ENCODE data around the gene INO80C.

INO80C gene

DNA sequence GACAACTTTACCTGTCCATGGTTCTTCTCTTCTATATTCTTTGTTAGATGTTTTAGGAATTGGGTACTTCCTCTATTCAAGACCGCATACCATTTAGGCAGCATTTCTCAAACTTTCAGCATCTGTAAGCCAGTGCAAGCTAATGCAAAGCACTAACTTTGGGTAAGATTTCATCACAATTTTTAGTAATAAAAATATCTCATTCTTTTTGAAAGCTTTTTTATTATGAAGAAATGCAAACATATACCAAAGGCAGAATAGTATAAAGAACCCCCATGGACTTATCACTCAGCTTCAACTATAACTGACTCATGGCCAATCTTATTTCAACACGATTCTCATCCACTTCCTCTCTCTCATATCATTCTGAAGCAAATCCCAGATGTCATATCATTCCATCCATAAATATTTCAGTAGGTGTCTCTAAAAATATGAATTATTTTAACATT is 32.9 kb downstream of the INO80C start:
- Histone ChIP-seq H3K4me1 (ENCODE audit: control insufficient read depth in 5 of 5, insufficient read depth in 5 of 5, low read length in 5 of 5) (peaks cover 2 to 63% (median 25%) of the 10 kb centered on the region in 5 donors), H3K27me3 (ENCODE audit: control insufficient read depth in 5 of 5, insufficient read depth in 4 of 5, low read length in 5 of 5) (no peaks in the 10 kb centered on the region), H3K27ac (ENCODE audit: low read depth, low read length) (no peak overlapping the region), H3K9ac (ENCODE audit: low read length in 5 of 5) (no peak overlapping the region), H3K36me3 (ENCODE audit: control insufficient read depth in 5 of 5, insufficient read depth in 5 of 5, low read length in 5 of 5) (peaks cover 0 to 14% (median under 1%) of the 10 kb centered on the region in 5 donors), H3K4me3 (ENCODE audit: low read depth in 1 of 5, low read length in 5 of 5) (no peak overlapping the region), H3K9me3 (ENCODE audit: control insufficient read depth in 5 of 5, low read length in 5 of 5) (no peaks in the 10 kb centered on the region)

DNA sequence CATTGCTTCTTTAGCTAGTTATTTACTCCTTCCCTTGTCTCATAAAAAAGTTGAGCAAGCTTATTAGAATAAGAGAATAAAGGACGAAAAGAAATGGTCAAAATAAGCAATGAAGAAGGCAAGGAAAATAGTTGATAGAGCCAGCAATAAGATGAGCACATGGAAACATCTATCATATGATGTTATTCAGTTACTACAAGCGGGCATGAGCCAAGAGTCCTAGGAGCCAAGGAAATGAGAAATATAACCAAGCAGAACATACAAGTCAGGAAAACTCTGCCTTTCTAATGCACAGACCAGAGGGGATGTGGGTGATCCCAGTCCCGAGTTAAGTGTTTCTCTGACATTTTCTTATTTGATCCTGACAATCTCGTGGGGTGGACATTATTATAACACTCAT is 33.9 kb downstream of the INO80C start:
- Histone ChIP-seq H3K9me3 (ENCODE audit: control insufficient read depth in 5 of 5, low read length in 5 of 5) (no peaks in the 10 kb centered on the region), H3K9ac (ENCODE audit: low read length in 5 of 5) (no peak overlapping the region), H3K4me3 (ENCODE audit: low read depth in 1 of 5, low read length in 5 of 5) (no peak overlapping the region), H3K27me3 (ENCODE audit: control insufficient read depth in 5 of 5, insufficient read depth in 4 of 5, low read length in 5 of 5) (no peaks in the 10 kb centered on the region), H3K27ac (ENCODE audit: low read depth, low read length) (peak overlapping the region; percentile 50), H3K4me1 (ENCODE audit: control insufficient read depth in 5 of 5, insufficient read depth in 5 of 5, low read length in 5 of 5) (peaks cover 4 to 71% (median 31%) of the 10 kb centered on the region in 5 donors), H3K36me3 (ENCODE audit: control insufficient read depth in 5 of 5, insufficient read depth in 5 of 5, low read length in 5 of 5) (peaks cover 0 to 12% (median 0%) of the 10 kb centered on the region in 5 donors)

DNA sequence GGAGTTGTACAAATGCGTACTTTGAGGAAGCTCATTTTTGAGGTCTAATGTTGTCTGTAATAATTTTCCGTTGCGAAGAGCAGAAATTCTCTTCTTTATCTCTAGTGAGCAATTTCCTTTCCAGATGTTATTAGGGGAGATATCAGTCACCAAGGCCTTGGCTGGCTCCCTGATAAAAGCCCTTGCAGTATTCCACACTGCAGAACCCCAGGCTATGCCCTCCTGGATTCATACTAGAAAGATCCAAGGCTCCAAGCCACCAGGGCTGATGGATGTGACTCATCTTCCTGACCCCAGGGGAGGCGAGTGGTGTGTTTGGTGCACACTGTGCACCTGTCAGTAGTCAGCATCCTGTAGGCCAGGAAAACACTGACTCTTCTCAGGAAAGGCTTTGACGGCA is 34.7 kb downstream of the INO80C start:
- Histone ChIP-seq H3K27me3 (ENCODE audit: control insufficient read depth in 5 of 5, insufficient read depth in 4 of 5, low read length in 5 of 5) (no peaks in the 10 kb centered on the region), H3K4me3 (ENCODE audit: low read depth in 1 of 5, low read length in 5 of 5) (no peak overlapping the region), H3K27ac (ENCODE audit: low read depth, low read length) (peak overlapping the region; percentile 50), H3K4me1 (ENCODE audit: control insufficient read depth in 5 of 5, insufficient read depth in 5 of 5, low read length in 5 of 5) (peaks cover 6 to 78% (median 37%) of the 10 kb centered on the region in 5 donors), H3K36me3 (ENCODE audit: control insufficient read depth in 5 of 5, insufficient read depth in 5 of 5, low read length in 5 of 5) (peaks cover 0 to 7% (median 0%) of the 10 kb centered on the region in 5 donors), H3K9me3 (ENCODE audit: control insufficient read depth in 5 of 5, low read length in 5 of 5) (no peaks in the 10 kb centered on the region), H3K9ac (ENCODE audit: low read length in 5 of 5) (no peak overlapping the region)

DNA sequence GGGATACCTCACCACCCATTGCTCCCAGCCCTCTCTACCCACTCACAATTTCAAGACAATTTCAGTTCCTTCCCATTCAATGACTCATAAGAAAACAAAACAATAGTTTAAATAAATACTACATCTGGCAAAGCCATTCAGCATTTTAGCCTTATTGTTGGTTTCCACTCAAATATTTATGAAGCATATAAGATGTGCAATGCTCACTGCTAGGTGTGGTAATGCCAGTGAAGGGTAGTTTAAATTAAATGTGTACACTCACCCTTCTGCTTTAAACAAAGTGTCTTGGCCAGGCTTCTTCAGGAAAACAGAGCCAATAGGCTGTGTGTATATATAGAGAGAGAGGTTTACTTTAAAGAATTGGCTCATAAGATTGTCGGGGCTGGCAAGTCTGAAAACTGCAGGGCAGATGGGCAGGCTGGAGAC is 37.0 kb downstream of the INO80C start:
- H3K9ac ChIP-seq (ENCODE audit: low read length in 5 of 5) = no peak overlapping the region
- H3K27me3 ChIP-seq (ENCODE audit: control insufficient read depth in 5 of 5, insufficient read depth in 4 of 5, low read length in 5 of 5) = no peaks in the 10 kb centered on the region
- H3K36me3 ChIP-seq (ENCODE audit: control insufficient read depth in 5 of 5, insufficient read depth in 5 of 5, low read length in 5 of 5) = no peaks in the 10 kb centered on the region
- no peaks in the 10 kb centered on the region for H3K9me3 ChIP-seq (ENCODE audit: control insufficient read depth in 5 of 5, low read length in 5 of 5)
- H3K27ac ChIP-seq (ENCODE audit: low read depth, low read length) = peak overlapping the region; percentile 2
- peaks cover 0 to 59% (median 17%) of the 10 kb centered on the region in 5 donors for H3K4me1 ChIP-seq (ENCODE audit: control insufficient read depth in 5 of 5, insufficient read depth in 5 of 5, low read length in 5 of 5)
- H3K4me3 ChIP-seq (ENCODE audit: low read depth in 1 of 5, low read length in 5 of 5) = no peak overlapping the region

DNA sequence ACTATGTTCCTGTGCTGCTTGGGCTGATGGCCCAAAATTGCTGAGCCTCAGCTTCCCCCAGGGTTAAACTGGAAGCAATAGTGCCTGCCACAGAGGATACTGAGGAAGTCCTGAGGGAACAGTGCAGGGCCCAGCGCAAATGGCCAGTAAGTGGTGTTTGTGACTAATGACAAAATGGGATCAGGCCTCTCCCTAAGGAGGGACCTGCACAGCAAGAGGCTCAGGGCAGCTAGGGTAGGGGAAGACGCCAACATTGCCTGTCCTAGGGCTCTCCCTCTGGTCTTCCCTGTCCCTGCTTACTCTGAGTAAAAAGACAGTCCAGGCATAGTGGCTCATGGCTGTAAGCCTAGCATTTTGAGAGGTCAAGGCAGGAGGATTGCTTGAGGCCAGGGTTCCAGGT is 37.8 kb downstream of the INO80C start:
- Histone ChIP-seq H3K36me3 (ENCODE audit: control insufficient read depth in 5 of 5, insufficient read depth in 5 of 5, low read length in 5 of 5) (no peaks in the 10 kb centered on the region), H3K4me3 (ENCODE audit: low read depth in 1 of 5, low read length in 5 of 5) (no peak overlapping the region), H3K9me3 (ENCODE audit: control insufficient read depth in 5 of 5, low read length in 5 of 5) (no peaks in the 10 kb centered on the region), H3K27me3 (ENCODE audit: control insufficient read depth in 5 of 5, insufficient read depth in 4 of 5, low read length in 5 of 5) (no peaks in the 10 kb centered on the region), H3K4me1 (ENCODE audit: control insufficient read depth in 5 of 5, insufficient read depth in 5 of 5, low read length in 5 of 5) (peaks cover 0 to 56% (median 17%) of the 10 kb centered on the region in 5 donors), H3K9ac (ENCODE audit: low read length in 5 of 5) (no peak overlapping the region), H3K27ac (ENCODE audit: low read depth, low read length) (peak overlapping the region; percentile 11)

DNA sequence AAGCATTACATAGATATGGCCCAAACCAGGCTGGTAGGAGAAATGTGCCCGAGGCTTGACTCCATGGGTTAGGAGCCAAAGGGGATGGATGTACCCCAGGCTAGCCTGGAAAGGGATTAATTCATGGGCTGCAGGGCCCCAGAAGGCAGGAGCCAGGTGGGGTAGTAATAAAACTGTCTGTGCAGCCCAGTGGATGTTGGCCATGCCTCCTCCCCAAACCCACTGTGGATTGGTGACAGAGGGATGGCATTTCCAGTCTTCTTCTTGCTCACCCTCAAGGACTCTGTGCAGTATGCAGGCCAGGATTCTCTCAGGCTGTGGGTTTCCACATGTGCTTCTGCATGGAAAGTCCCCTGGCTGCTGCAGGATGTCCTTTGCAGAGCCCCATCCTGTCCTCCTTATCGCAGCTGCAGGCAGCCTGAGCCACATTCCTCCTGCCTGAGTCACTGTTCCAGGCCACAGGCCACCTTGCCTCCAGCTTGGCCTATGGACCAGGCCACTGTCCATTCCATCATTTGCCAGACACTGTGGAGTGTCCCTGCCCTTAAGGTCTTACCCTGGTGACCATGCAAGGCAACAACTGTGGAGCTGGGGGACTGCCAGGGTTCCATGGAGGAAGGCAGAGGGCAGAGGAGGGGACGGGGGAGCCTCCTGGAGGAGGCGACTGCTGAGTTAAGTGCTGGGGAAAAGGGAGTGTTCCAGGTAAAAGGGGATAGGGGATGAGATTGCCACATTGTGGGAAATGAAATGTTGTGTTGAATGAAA is 38.9 kb downstream of the INO80C start:
- Histone ChIP-seq H3K9me3 (ENCODE audit: control insufficient read depth in 5 of 5, low read length in 5 of 5) (no peaks in the 10 kb centered on the region), H3K36me3 (ENCODE audit: control insufficient read depth in 5 of 5, insufficient read depth in 5 of 5, low read length in 5 of 5) (no peaks in the 10 kb centered on the region), H3K27me3 (ENCODE audit: control insufficient read depth in 5 of 5, insufficient read depth in 4 of 5, low read length in 5 of 5) (no peaks in the 10 kb centered on the region), H3K4me3 (ENCODE audit: low read depth in 1 of 5, low read length in 5 of 5) (no peak overlapping the region), H3K4me1 (ENCODE audit: control insufficient read depth in 5 of 5, insufficient read depth in 5 of 5, low read length in 5 of 5) (peaks cover 0 to 49% (median 17%) of the 10 kb centered on the region in 5 donors), H3K9ac (ENCODE audit: low read length in 5 of 5) (no peak overlapping the region), H3K27ac (ENCODE audit: low read depth, low read length) (peak overlapping the region; percentile 18)

DNA sequence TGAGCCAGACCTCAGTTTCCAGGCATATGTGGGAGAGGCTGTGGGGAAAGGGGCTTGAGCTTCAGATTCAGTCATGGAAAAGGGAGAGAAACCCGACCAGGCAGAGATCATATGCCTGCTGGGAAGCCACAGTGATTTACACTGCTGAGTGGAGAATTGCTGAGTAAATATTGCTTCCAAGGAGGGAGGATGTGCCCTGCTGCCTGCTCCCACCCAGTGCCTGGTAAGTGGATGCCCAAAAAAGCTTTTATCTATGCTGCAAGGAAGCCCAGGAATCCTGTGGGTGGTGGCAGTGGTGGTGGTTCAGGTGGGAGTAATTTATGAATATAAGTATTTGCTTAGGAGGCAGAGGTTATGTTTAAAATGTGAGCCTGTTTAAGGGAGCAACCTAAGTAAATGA is 39.5 kb downstream of the INO80C start:
- H3K9ac ChIP-seq (ENCODE audit: low read length in 5 of 5) = peak overlapping the region in 1 of 5 donors; percentile 7
- no peaks in the 10 kb centered on the region for H3K27me3 ChIP-seq (ENCODE audit: control insufficient read depth in 5 of 5, insufficient read depth in 4 of 5, low read length in 5 of 5)
- no peak overlapping the region for H3K4me3 ChIP-seq (ENCODE audit: low read depth in 1 of 5, low read length in 5 of 5)
- H3K9me3 ChIP-seq (ENCODE audit: control insufficient read depth in 5 of 5, low read length in 5 of 5) = no peaks in the 10 kb centered on the region
- peak overlapping the region; percentile 18 for H3K27ac ChIP-seq (ENCODE audit: low read depth, low read length)
- no peaks in the 10 kb centered on the region for H3K36me3 ChIP-seq (ENCODE audit: control insufficient read depth in 5 of 5, insufficient read depth in 5 of 5, low read length in 5 of 5)
- peaks cover 0 to 45% (median 17%) of the 10 kb centered on the region in 5 donors for H3K4me1 ChIP-seq (ENCODE audit: control insufficient read depth in 5 of 5, insufficient read depth in 5 of 5, low read length in 5 of 5)

DNA sequence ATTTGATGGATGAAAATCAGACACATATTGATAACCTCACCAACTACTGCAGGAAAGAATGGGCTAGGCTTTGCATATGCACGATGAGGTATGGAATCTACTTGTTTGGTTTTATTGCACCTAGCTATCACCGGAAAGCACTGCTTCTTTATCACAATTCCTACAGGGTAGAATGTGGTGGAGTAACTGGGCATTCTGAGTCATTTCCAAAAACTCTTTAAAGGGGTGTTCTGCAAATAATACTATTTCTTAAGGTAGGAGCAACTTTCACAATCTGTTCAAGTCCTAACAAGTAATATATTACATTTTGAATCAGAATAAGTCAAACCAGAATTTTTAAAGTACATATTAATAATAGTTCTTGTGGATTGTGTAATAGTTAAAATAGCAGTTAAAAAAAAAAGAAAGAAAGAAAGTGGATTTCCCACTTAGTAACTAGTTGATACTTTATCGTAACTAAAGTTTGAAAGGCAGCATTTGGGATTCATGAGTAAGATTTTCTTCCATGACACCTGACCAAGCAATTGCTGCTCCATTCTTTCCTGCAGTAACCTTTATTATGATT is 40.5 kb downstream of the INO80C start:
- Histone ChIP-seq H3K36me3 (ENCODE audit: control insufficient read depth in 5 of 5, insufficient read depth in 5 of 5, low read length in 5 of 5) (no peaks in the 10 kb centered on the region), H3K4me3 (ENCODE audit: low read depth in 1 of 5, low read length in 5 of 5) (no peak overlapping the region), H3K4me1 (ENCODE audit: control insufficient read depth in 5 of 5, insufficient read depth in 5 of 5, low read length in 5 of 5) (peaks cover 0 to 37% (median 17%) of the 10 kb centered on the region in 5 donors), H3K9me3 (ENCODE audit: control insufficient read depth in 5 of 5, low read length in 5 of 5) (no peaks in the 10 kb centered on the region), H3K27ac (ENCODE audit: low read depth, low read length) (no peak overlapping the region), H3K27me3 (ENCODE audit: control insufficient read depth in 5 of 5, insufficient read depth in 4 of 5, low read length in 5 of 5) (no peaks in the 10 kb centered on the region), H3K9ac (ENCODE audit: low read length in 5 of 5) (no peak overlapping the region)

DNA sequence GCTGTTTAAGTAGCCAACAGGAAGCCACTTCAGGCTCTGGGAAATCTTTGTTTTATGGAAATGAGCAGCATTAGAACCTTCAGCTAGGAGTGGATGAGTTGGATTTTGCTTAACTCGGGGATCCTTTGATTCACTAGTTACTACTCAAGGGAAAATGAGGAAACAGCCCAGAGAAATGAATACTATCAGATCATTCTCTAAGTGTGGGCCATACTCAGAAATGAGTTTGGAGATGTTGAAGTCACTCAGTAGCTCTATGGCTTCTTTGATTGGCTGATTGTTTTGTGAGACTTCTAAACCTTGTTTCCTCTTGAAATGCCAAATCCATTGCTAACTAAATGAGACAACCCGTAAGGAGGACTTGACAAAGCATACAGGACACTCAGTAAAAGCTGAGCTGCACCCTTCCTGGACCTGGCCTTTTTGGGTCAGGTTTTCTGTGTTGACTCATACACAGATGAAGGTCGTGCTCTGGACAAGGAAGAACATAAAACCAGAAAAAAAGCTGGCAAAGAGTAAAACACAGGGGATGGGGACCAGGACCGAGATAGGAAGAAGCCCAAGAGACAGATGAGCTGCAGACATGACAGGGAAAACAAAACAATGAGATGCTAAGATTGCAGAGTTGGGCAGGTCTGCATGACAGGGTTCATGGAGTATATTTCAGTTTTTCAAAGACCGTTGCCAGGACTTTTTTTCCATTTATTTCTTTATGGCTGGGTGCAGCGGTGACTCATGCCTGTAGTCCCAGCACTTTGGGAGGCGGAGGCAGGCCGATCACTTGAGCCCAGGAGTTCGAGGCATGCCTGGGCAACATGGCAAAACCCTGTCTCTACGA is 41.6 kb downstream of the INO80C start:
- H3K4me1 ChIP-seq (ENCODE audit: control insufficient read depth in 5 of 5, insufficient read depth in 5 of 5, low read length in 5 of 5) = peaks cover 0 to 30% (median 17%) of the 10 kb centered on the region in 5 donors
- H3K4me3 ChIP-seq (ENCODE audit: low read depth in 1 of 5, low read length in 5 of 5) = no peak overlapping the region
- no peaks in the 10 kb centered on the region for H3K27me3 ChIP-seq (ENCODE audit: control insufficient read depth in 5 of 5, insufficient read depth in 4 of 5, low read length in 5 of 5)
- H3K36me3 ChIP-seq (ENCODE audit: control insufficient read depth in 5 of 5, insufficient read depth in 5 of 5, low read length in 5 of 5) = no peaks in the 10 kb centered on the region
- H3K9me3 ChIP-seq (ENCODE audit: control insufficient read depth in 5 of 5, low read length in 5 of 5) = no peaks in the 10 kb centered on the region
- H3K9ac ChIP-seq (ENCODE audit: low read length in 5 of 5) = no peak overlapping the region
- no peak overlapping the region for H3K27ac ChIP-seq (ENCODE audit: low read depth, low read length)

DNA sequence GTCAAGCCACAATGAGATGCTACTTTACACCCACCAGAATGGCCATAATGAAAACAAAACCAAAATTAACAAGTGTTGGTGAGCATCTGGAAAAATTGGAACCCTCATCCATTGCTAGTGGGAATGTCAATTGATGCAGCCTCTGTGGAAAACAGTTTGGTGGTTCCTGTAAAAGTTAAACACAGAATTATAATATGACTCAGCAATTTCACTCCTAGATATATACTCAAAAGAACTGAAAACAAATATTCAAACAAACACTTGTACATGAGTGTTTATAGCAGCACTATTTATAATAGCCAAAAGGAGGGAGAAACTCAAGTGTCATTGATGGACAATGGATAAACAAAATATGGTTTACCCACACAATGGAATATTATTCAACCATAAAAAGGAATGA is 43.0 kb downstream of the INO80C start:
- H3K4me1 ChIP-seq (ENCODE audit: control insufficient read depth in 5 of 5, insufficient read depth in 5 of 5, low read length in 5 of 5) = peaks cover 0 to 19% (median 11%) of the 10 kb centered on the region in 5 donors

More for the DNA sequence above, 43.0 kb downstream of the INO80C start:
- no peaks in the 10 kb centered on the region for H3K9me3 ChIP-seq (ENCODE audit: control insufficient read depth in 5 of 5, low read length in 5 of 5)
- no peak overlapping the region for H3K4me3 ChIP-seq (ENCODE audit: low read depth in 1 of 5, low read length in 5 of 5)
- H3K27me3 ChIP-seq (ENCODE audit: control insufficient read depth in 5 of 5, insufficient read depth in 4 of 5, low read length in 5 of 5) = no peaks in the 10 kb centered on the region
- no peak overlapping the region for H3K9ac ChIP-seq (ENCODE audit: low read length in 5 of 5)
- no peak overlapping the region for H3K27ac ChIP-seq (ENCODE audit: low read depth, low read length)
- no peaks in the 10 kb centered on the region for H3K36me3 ChIP-seq (ENCODE audit: control insufficient read depth in 5 of 5, insufficient read depth in 5 of 5, low read length in 5 of 5)
